GM21528 (cell line): ENCODE measurements around the gene ARF3.

Source experiments
- ATAC-seq: cut with Tn5 transposase; IDR thresholded peaks from one replicate; pipeline ENCODE4 v1.9.1; 2021; ENCODE audit warnings: mild to moderate bottlenecking, moderate library complexity; ENCODE audit not compliant: unreplicated experiment, low FRiP score

ARF3 gene

GRCh38 chr12:48982397-48983080 is 25.3 kb upstream of the ARF3 start:
- no peak for ATAC-seq

GRCh38 chr12:48981757-48982157 is 24.5 kb upstream of the ARF3 start:
- ATAC-seq = no peak

GRCh38 chr12:48980953-48981756 is 23.9 kb upstream of the ARF3 start:
- ATAC-seq = no peak

GRCh38 chr12:48980389-48980952 is 23.2 kb upstream of the ARF3 start:
- ATAC-seq = no peak

- no peak for ATAC-seq
Measured at GRCh38 chr12:48979602-48980388, 22.5 kb upstream of the ARF3 start.

GRCh38 chr12:48978741-48979601 is 21.7 kb upstream of the ARF3 start:
- ATAC-seq = no peak

GRCh38 chr12:48978291-48978740 is 21.0 kb upstream of the ARF3 start, which contains the start of gene WNT1:
Gene WNT1, plus strand, starts transcription at chr12:48978322. Its CDS starts 329 bp downstream, at chr12:48978651.
- ATAC-seq = no peak

GRCh38 chr12:48977290-48978281 is 20.3 kb upstream of the ARF3 start:
- no peak for ATAC-seq

GRCh38 chr12:48973941-48974673 is 16.8 kb upstream of the ARF3 start:
- ATAC-seq = no peak

GRCh38 chr12:48973531-48973930 is 16.2 kb upstream of the ARF3 start:
- no peak for ATAC-seq

GRCh38 chr12:48972952-48973483 is 15.7 kb upstream of the ARF3 start:
- no peak for ATAC-seq

- ATAC-seq = no peak
Measured at GRCh38 chr12:48972213-48972951, 15.1 kb upstream of the ARF3 start.

- no peak for ATAC-seq
Measured at GRCh38 chr12:48970702-48971334, 13.5 kb upstream of the ARF3 start.

GRCh38 chr12:48969833-48970701 is 12.8 kb upstream of the ARF3 start:
- ATAC-seq = no peak

GRCh38 chr12:48969160-48969771 is 12.0 kb upstream of the ARF3 start:
- no peak for ATAC-seq
